Measurements from ENCODE around the gene NEU3.
"Not testable (repeated sequence)": the region's sequence is repeated elsewhere in the genome, so short reads cannot be mapped to it uniquely, and the experiment has no call there.

The NEU3 gene

DNA sequence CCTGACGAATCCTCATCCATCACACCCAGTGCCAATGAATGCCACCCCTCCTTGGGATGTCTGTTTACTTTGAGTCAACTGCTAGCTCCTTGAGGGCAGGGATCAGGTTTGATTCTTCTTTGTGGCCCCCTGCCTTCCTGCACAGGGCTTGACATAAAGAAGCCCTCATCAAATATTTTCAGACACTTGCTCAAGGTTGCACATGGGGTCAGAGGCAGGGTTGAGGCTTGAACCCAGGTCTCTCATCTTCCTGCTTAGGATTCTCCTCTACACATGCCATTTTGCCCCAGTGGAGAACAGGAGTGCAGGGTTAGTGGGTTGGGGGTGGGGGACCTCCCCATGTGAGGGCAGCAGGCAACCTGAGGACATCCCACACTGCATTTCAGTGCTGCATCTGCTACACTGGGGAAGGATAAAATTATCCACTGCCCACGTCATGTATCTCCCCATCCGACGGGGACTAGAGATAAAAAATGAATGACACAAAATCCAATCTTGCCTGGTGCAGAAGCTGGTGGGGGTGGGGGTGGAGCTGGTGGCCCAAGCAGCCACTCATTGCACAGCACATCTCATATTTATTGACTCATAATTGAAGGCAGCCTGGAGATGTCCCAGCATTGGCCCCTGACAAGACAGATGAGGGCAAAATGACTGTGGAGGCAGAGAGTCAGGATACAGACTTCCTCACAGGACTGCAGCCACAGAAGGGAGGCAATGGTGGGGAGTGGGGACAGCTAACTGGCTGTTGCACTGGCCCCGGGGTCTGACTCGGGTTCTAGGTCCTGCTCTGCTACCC is 41.3 kb downstream of the NEU3 start:
- no peak for DNase-seq (ENCODE audit: low spot score)

DNA sequence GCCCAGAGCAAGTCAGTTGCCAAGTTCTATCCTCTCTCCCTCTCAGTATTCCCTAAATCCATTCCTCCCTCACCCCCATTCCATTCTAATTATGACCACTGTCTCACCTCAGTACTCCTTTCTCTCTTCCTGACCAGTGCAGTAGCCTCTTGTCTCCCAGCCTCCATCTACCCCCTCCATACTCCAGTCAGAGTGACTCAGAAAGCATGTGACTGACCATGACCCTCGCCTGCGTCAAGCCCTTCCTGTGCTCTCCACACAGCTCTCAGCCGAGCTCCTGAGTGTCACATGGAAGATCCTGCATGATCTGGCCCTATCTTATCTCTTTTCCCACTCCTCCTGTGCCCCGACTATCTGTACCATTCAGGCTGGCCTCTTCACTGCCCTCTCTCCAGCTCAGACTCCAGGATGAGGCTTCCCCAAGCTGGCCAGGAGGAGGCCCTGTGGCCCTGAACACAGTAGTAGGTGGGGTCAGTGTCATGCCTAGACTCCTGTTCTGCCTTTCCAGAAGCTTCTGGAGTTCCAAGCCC is 42.6 kb downstream of the NEU3 start:
- DNase-seq (ENCODE audit: low spot score), result peak; percentile 76

- DNase-seq (ENCODE audit: low spot score), result peak; percentile 84
Measured at GRCh38 chr11:75031771-75032549, 43.2 kb downstream of the NEU3 start.

DNA sequence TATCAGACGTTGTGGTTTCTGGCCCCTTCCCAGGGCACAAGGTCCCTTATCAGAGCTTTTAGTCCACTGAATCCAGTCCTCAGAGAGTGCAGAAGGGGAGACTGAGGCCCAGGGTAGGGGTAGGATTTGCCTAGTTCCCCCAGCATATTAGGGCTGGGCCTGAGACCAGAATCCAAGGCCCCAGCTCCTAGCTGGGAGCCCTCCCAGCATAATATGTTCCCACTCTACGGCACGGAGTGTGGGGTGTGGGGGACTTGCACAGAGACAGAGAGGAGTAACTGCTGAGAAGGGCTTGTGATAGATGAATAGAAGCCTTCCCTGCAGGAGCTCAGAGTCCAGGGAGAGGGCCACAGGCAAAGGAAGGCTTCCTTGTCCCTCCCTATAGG is 43.8 kb downstream of the NEU3 start:
- DNase-seq (ENCODE audit: low spot score), result no peak

- DNase-seq (ENCODE audit: low spot score), result no peak
Measured at GRCh38 chr11:75033916-75034315, 45.2 kb downstream of the NEU3 start.

GRCh38 chr11:75035256-75035655 is 46.5 kb downstream of the NEU3 start:
- no peak for DNase-seq (ENCODE audit: low spot score)

GRCh38 chr11:75035911-75036565 is 47.3 kb downstream of the NEU3 start:
- DNase-seq (ENCODE audit: low spot score), result no peak

GRCh38 chr11:75040167-75040770 is 51.5 kb downstream of the NEU3 start:
- no peak for DNase-seq (ENCODE audit: low spot score)

DNA sequence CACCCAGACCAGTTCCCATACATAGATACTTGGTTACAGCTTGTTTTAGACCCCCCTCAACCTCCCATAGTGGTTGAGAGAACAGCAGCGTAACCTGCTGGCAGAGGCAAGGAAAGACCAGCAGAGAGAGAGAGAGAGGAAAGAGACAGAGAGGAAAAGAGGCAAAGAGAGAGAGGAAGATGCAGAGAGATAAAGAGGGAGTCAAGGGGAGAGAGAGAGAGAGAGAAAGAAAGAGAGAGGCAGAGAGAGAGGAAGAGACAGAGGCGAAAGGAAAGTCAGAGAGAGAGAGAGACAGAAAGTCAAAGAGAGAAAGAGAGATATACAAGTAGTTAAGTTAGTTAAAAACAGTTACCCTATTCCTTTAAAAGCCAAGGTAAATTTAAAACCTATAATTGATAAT is 52.5 kb downstream of the NEU3 start:
- DNase-seq (ENCODE audit: low spot score), result no peak

DNA sequence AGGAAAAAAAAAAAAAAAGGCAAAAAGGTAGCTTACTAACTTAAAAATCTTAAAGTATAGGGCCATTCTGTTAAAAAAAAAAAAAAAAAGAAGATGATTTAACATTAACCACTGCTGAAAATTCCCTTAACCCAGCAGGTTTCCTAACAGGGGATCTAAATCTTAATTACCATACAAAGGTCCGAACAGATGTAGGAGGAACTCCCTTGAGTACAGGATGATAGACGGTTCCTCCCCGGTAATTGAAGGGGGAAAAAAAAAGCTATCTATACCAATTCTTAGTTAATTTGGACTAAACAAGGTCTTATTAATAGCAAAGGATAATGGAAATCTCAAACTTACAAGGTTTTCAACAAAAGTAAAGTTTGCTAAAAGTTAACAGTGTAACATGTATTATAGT is 53.1 kb downstream of the NEU3 start:
- DNase-seq (ENCODE audit: low spot score), result not testable (repeated sequence)

DNA sequence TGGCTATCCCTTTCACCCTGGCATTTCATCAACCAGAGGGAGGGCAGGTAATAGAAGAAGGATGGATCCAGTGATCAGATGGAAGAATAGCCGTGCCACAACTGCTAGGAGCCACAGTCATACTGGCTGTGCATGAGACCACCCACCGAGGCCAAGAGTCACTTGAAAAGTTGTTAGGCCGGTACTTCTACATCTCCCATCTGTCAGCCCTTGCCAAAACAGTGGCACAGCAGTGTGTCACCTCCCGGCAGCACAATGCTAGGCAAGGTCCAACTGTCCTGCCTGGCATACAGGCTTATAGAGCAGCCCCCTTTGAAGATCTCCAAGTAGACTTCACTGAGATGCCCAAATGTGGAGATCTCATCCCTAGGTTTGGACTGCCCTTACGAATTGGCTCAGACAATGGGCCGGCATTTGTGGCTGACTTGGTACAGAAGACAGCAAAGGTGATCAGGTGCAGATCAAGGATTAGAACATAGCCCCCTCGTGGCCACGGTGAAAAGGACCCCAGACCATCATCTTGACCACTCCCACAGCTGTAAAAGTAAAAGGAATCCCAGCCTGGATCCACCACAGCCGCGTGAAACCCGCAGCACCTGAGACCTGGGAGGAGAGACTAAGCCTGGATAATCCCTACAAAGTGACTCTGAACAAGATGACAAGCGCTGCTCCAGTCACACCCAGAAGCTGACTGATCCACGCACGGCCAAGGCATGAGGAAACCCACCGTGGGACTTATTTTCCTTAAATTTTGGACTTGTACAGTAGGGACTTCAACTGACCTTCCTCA is 55.8 kb downstream of the NEU3 start:
- DNase-seq (ENCODE audit: low spot score), result not testable (repeated sequence)

DNA sequence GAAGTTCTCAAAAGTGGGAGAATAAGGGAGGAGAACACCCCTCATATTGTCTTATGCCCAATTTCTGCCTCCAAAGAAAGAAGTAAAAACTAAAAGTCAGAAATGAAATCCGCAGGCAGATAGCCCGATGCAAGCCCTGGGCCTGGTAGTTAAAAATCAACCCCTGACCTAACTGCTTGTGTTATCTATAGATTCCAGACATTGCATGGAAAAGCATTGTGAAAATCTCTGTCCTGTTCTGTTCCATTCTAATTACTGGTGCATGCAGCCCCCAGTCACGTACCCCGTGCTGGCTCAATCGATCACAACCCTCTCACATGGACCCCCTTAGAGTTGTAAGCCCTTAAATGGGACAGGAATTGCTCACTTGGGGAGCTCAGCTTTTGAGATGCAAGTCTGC is 57.9 kb downstream of the NEU3 start:
- DNase-seq (ENCODE audit: low spot score), result not testable (repeated sequence)

GRCh38 chr11:75047191-75047590 is 58.5 kb downstream of the NEU3 start:
- no peak for DNase-seq (ENCODE audit: low spot score)

- not testable (repeated sequence) for DNase-seq (ENCODE audit: low spot score)
Measured at GRCh38 chr11:75049501-75050266, 61.0 kb downstream of the NEU3 start.

GRCh38 chr11:75050516-75050915 is 61.8 kb downstream of the NEU3 start:
- no peak for DNase-seq (ENCODE audit: low spot score)

GRCh38 chr11:75051043-75051442 is 62.3 kb downstream of the NEU3 start:
- DNase-seq (ENCODE audit: low spot score), result no peak

DNA sequence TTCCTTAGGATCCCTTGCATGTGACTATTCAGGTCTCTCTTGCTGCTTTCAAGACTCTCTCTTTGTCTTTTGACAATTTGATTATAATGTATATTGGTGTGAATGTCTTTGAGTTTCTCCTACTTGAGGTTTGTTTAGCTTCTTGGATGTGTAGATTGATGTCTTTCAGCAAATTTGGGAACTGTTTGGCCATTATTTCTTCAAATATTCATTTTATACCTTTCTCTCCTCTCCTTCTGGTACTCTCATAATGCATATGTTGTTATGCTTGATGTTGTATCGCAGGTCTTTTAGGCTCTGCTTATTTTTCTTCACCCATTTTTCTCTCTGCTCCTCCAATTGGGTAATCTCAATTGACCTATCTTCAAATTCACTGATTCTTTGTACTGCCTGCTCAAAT is 63.7 kb downstream of the NEU3 start:
- no peak for DNase-seq (ENCODE audit: low spot score)

GRCh38 chr11:75055511-75055910 is 66.8 kb downstream of the NEU3 start:
- DNase-seq (ENCODE audit: low spot score), result no peak

DNA sequence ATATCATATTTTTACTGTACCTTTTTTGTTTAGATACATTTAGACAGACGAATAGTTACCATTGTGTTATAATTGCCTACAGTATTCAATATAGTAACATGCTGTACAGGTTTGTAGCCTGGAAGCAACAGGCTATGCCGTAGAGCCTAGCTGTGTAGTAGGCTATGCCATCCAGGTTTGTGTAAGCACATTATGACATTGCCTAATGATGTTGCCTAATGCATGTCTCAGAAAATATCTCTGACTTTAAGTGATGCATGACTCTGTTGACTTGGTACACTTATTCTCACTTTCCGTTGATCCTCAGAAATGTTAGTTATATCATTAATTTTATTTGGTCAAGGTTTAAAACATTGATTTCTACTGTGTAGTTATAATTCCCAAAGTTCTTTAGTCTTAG is 68.1 kb downstream of the NEU3 start:
- DNase-seq (ENCODE audit: low spot score), result no peak

- DNase-seq (ENCODE audit: low spot score), result no peak
Measured at GRCh38 chr11:75059299-75059698, 70.6 kb downstream of the NEU3 start.

All from GM03348 (cell line).